ENCODE measurements around the gene NFAM1. TPM values are rescaled to one million over a fixed set of nuclear protein-coding genes. Genes with fewer than 3 reads are reported as not detected.

The NFAM1 gene
- total RNA-seq, 1 experiment from 2014 or later: 0.12 TPM

GRCh38 chr22:42340829-42341383, 91.3 kb downstream of the NFAM1 start (continued):
- TF ChIP-seq EZH2phosphoT487 (IDR thresholded peaks at IDR 0.05; ENCODE audit: borderline replicate concordance) (no peak), ZNF274 (IDR thresholded peaks at IDR 0.05; ENCODE audit: low read depth, low read length) (no peak)

- H3K27me3 ChIP-seq (ENCODE audit: insufficient read depth, low read length): no peaks in the 10 kb centered on the region
- ATAC-seq: no peak
- no peaks in the 10 kb centered on the region for H3K9me2 ChIP-seq (ENCODE audit: insufficient read depth)
- no peaks in the 10 kb centered on the region for H3K9me3 ChIP-seq (ENCODE audit: control insufficient read depth in 1 of 2, insufficient read depth in 1 of 2, low read depth in 1 of 2, low read length in 2 of 2)
- no peak overlapping the region for H2AFZ ChIP-seq (ENCODE audit: low read depth, low read length, poor library complexity, severe bottlenecking)
- H3K36me3 ChIP-seq (ENCODE audit: control insufficient read depth in 1 of 2, insufficient read depth in 2 of 2, low read length in 2 of 2): no peaks in the 10 kb centered on the region
- no peak for DNase-seq (ENCODE audit: low read depth, low spot score)
- H3K4me2 ChIP-seq (ENCODE audit: low read length): no peak overlapping the region
- intact Hi-C loops (cut with micrococcal nuclease): no loop called here
- no peak overlapping the region for H3K4me3 ChIP-seq (replicated peaks in 1 of 2; ENCODE audit: low read depth in 1 of 2, low read length in 2 of 2)
- no peak for TF ChIP-seq EZH2 (IDR thresholded peaks at IDR 0.05)
- TF ChIP-seq FOSL1 (IDR thresholded peaks at IDR 0.05; ENCODE audit: low read depth): no peak
- TF ChIP-seq POLR2AphosphoS5 (IDR thresholded peaks at IDR 0.05; ENCODE audit: low read depth, low read length): no peak
- TF ChIP-seq REST (IDR thresholded peaks at IDR 0.05; ENCODE audit: low read depth): no peak
- no peak for TF ChIP-seq SP1 (IDR thresholded peaks at IDR 0.05; ENCODE audit: low read depth)
- TF ChIP-seq JUND (IDR thresholded peaks at IDR 0.05): no peak
- no peak for TF ChIP-seq RAD21 (IDR thresholded peaks at IDR 0.05; ENCODE audit: low read depth)
- no peak for TF ChIP-seq CEBPB (IDR thresholded peaks at IDR 0.05; ENCODE audit: low read depth)
- TF ChIP-seq, protein P1, sequence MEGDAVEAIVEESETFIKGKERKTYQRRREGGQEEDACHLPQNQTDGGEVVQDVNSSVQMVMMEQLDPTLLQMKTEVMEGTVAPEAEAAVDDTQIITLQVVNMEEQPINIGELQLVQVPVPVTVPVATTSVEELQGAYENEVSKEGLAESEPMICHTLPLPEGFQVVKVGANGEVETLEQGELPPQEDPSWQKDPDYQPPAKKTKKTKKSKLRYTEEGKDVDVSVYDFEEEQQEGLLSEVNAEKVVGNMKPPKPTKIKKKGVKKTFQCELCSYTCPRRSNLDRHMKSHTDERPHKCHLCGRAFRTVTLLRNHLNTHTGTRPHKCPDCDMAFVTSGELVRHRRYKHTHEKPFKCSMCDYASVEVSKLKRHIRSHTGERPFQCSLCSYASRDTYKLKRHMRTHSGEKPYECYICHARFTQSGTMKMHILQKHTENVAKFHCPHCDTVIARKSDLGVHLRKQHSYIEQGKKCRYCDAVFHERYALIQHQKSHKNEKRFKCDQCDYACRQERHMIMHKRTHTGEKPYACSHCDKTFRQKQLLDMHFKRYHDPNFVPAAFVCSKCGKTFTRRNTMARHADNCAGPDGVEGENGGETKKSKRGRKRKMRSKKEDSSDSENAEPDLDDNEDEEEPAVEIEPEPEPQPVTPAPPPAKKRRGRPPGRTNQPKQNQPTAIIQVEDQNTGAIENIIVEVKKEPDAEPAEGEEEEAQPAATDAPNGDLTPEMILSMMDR (IDR thresholded peaks at IDR 0.05 in 2 of 3, conservative IDR thresholded peaks at IDR 0.05 in 1 of 3; ENCODE audit: borderline replicate concordance in 1 of 3, insufficient read depth in 1 of 3, low read depth in 2 of 3, low read length in 2 of 3): no peak
- no peak for TF ChIP-seq SIN3A (IDR thresholded peaks at IDR 0.05; ENCODE audit: low read depth)
- no peak for TF ChIP-seq ZBTB33 (IDR thresholded peaks at IDR 0.05; ENCODE audit: extremely low read depth, insufficient replicate concordance, low read length)
- TF ChIP-seq SRF (IDR thresholded peaks at IDR 0.05; ENCODE audit: low read depth): no peak
- RAD21 ChIA-PET (ENCODE audit: low non-redundant PET in 1 of 2, low total read pairs in 2 of 2, uncharacterized antibody in 2 of 2, unreplicated experiment in 2 of 2): no interaction called here
- no peaks in the 10 kb centered on the region for H4K20me1 ChIP-seq (ENCODE audit: insufficient read depth)
- POLR2A ChIA-PET: no interaction called here
- no TSS peak for BruUV-seq (replicated peaks)
- no peak overlapping the region for H3K9ac ChIP-seq (ENCODE audit: low read length)
- H3K27ac ChIP-seq (ENCODE audit: low read depth, low read length): no peak overlapping the region
- no peaks in the 10 kb centered on the region for H3K79me2 ChIP-seq (ENCODE audit: insufficient read depth, low read length)
- CTCF ChIA-PET: no interaction called here
- peaks cover 6 to 11% of the 10 kb centered on the region in 2 experiments for H3K4me1 ChIP-seq (ENCODE audit: control insufficient read depth in 1 of 2, insufficient read depth in 2 of 2, low read length in 2 of 2)
Measured at GRCh38 chr22:42340150-42340549, 92.1 kb downstream of the NFAM1 start.
